Astrocyte of the spinal cord (primary cell): ENCODE measurements around the gene OXSM.
A peak's percentile ranks its signal among the peaks of the same experiment; 100 is the strongest.

Experiments
- DNase-seq: peaks from one replicate; pipeline ENCODE4 v3.0.0; 2011; ENCODE audit warnings: low read depth, low spot score
- H3K4me3 ChIP-seq: 2 replicates; pipeline ENCODE4 v1.5.1; 2011; ENCODE audit warnings: low read depth, mild to moderate bottlenecking, low read length, moderate library complexity
- CTCF ChIP-seq: IDR thresholded peaks from 2 replicates; pipeline ENCODE4 v1.5.1; 2012; ENCODE audit warnings: low read depth, mild to moderate bottlenecking, low read length, inconsistent platforms
- in situ Hi-C: cut with HindIII; loops from 2 replicates; pipeline ENCODE4 v1.10.0; 2017; ENCODE audit warnings: low sequenced_read_pairs

The OXSM gene

GRCh38 chr3:25789596-25790556 lies at the start of gene OXSM:
OXSM (plus strand) TSS chr3:25790090; CDS start chr3:25791021, 931 bp downstream.
- no peak for TF ChIP-seq CTCF
- peak; percentile 91 for DNase-seq
- in situ Hi-C loops, result no loop called here
- H3K4me3 ChIP-seq, result peak within 1 kb of the TSS; percentile 77

DNA sequence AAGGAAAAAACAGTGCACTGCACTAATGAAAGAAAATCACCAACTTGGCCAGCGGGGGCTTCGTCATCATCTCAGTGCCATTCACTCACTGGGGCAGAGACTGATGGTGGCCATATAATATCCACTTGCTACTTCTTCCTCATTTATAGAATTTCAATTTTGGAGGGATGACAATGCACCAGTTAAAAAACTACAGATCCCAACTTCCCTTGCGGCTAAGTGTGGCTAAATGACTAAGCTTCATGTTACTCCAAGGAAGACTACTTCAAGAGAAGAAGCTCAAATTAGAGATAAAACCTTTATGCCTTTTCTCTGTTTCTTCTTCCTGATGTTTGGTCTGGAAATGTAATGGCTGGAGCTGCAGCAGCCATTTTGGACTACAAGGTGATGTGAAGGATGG lies 45.4 kb upstream of the OXSM start:
- peak; percentile 4 for TF ChIP-seq CTCF
- in situ Hi-C loops, result no loop called here
- no peak for DNase-seq
- no peak overlapping the region for H3K4me3 ChIP-seq

DNA sequence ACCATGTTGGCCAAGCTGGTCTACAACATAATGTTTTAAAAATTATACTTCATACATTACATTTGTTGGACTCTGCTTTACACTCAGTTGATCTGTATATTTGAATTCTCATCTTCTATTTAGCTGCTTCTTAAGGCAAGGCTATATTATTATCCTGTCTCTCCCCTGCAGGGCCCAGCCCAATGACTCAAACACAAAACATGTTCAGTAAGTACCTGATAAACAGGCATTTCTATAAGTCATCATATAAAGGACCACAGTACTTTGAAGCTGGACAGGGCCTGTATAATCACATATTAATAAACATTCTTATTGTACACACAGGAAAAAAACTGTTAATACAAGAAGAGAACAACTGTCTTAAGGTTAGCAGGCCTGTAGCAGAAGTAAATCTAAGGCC lies 42.9 kb upstream of the OXSM start:
- in situ Hi-C loops, result no loop called here
- H3K4me3 ChIP-seq, result no peak overlapping the region
- TF ChIP-seq CTCF, result no peak
- DNase-seq, result peak; percentile 23

DNA sequence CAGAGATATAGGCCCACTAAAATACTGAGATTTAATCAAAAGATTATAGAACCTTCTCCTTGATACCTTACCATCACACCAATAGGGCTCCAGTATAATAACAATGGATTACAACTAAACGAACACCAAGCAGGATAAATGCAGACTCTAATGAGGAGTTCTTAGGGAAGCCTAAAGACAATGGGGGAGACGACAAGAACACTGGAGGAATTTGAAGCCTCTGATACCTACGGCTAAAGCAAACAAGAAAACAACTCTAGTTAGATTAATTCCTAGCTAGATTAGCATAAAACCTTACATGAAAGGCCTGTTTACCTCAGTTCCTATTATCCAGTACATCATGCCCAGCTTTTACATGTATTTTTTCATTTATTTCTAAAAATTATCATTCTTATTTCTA lies 41.7 kb upstream of the OXSM start:
- DNase-seq, result no peak
- in situ Hi-C loops, result no loop called here
- no peak for TF ChIP-seq CTCF
- no peak overlapping the region for H3K4me3 ChIP-seq

GRCh38 chr3:25749031-25749581 lies 40.8 kb upstream of the OXSM start:
- no peak overlapping the region for H3K4me3 ChIP-seq
- in situ Hi-C loops, result no loop called here
- no peak for TF ChIP-seq CTCF
- DNase-seq, result no peak

GRCh38 chr3:25751048-25751447 lies 38.8 kb upstream of the OXSM start:
- in situ Hi-C loops, result no loop called here
- TF ChIP-seq CTCF, result no peak
- no peak overlapping the region for H3K4me3 ChIP-seq
- DNase-seq, result no peak
